GM12872 (cell line): ENCODE measurements around the gene RASGEF1B.

ENCODE experiments used
- CTCF ChIP-seq: IDR thresholded peaks from 3 replicates; pipeline ENCODE4 v1.5.1; 2011; ENCODE audit warnings: low read depth, mild to moderate bottlenecking, low read length, moderate library complexity; ENCODE audit not compliant: insufficient read depth

Gene RASGEF1B

GRCh38 chr4:81505004-81505598 lies 33.4 kb upstream of the RASGEF1B start:
- no peak for TF ChIP-seq CTCF

DNA sequence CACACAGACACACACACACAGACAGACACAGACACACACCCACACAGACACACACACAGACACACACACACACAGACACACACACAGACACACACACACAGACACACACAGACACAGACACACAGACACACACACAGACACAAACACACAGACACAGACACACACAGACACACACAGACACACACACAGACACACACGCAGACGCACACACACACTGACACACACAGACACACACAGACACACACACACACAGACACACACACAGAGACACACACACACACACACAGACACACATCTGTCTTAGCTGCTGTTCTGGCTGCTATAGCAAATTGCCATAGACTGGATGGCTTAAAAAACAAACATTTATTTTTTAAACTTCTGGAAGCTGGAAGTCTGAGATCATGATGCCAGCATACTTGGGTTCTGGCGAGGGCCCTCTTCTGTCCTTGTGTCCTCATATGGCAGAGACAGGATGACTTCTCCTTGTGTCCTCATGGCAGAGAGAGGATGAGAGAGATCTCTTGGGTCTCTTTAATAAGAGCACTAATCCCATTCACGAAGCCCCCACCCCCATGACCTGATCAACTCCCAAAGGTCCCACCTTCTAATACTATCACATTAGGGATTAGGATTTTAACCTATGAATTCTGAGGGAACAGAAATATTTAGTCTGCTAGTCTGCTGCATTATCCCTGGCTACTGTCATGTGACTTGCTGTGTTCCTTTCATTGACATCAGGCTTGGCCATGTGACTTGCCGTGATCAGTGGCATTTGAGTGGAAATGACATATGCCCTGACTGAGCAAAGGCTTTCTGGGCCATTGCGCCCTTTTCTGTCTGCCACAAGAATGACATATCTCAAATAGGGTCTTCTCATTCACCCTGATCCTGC lies 32.7 kb upstream of the RASGEF1B start:
- TF ChIP-seq CTCF = no peak

- TF ChIP-seq CTCF = no peak
Measured at GRCh38 chr4:81503586-81503985, 31.9 kb upstream of the RASGEF1B start.

- TF ChIP-seq CTCF = no peak
Measured at GRCh38 chr4:81502564-81502963, 30.9 kb upstream of the RASGEF1B start.

- no peak for TF ChIP-seq CTCF
Measured at GRCh38 chr4:81499840-81500239, 28.1 kb upstream of the RASGEF1B start.

GRCh38 chr4:81498551-81499099 lies 26.9 kb upstream of the RASGEF1B start:
- TF ChIP-seq CTCF = no peak

- no peak for TF ChIP-seq CTCF
Measured at GRCh38 chr4:81498046-81498445, 26.3 kb upstream of the RASGEF1B start.
